Measurements from ENCODE around the gene EXOSC5. TPM values are rescaled to one million over a fixed set of nuclear protein-coding genes. Genes with fewer than 3 reads are reported as not detected.
A peak's percentile ranks its signal among the peaks of the same experiment; 100 is the strongest.
"Not testable (repeated sequence)": the region's sequence is repeated elsewhere in the genome, so short reads cannot be mapped to it uniquely, and the experiment has no call there.

The EXOSC5 gene
- total and polyA plus RNA-seq, 9 of the 15 experiments (the other 6 are each of a cell fraction or from before 2014, with no cell fraction given) = 10.9 to 75.5 (median 37.8) TPM

- H4K20me1 ChIP-seq (replicated peaks; ENCODE audit: control insufficient read depth, insufficient read depth, low read length); H3K9ac ChIP-seq (ENCODE audit: insufficient read depth in 1 of 2, low read depth in 2 of 2, low read length in 2 of 2); H3K4me3 ChIP-seq; FAIRE-seq; in situ Hi-C loops (cut with MboI); intact Hi-C loops (cut with micrococcal nuclease); H3K4me2 ChIP-seq (ENCODE audit: insufficient read depth, low read length); H2AFZ ChIP-seq (ENCODE audit: low read depth, low read length); DNase-seq (ENCODE audit: extremely low read depth in 1 of 4, low spot score in 3 of 4); CTCF ChIA-PET (ENCODE audit: low intra/inter-chr PET ratio); H3K79me2 ChIP-seq (ENCODE audit: control insufficient read depth, insufficient read depth, low read length); H3K27me3 ChIP-seq (ENCODE audit: control insufficient read depth in 2 of 2, insufficient read depth in 2 of 2, low read length in 2 of 2); H3K9me1 ChIP-seq (ENCODE audit: control insufficient read depth, insufficient read depth, low read length); ATAC-seq; H3K9me3 ChIP-seq (replicated peaks; ENCODE audit: control insufficient read depth, insufficient read depth, low read depth, low read length); BruUV-seq (replicated peaks); H3K27ac ChIP-seq (ENCODE audit: extremely low read depth, low read depth, low read length): not testable (repeated sequence)
- POLR2A ChIA-PET = interaction anchor here (0.6 to 2.4 kb wide), 4 partner anchors 10 to 164 kb away, joined by 3 to 12 read pairs (median 8); partner anchors contain the start of genes B3GNT8 and BCKDHA
- H3K4me1 ChIP-seq (replicated peaks in 1 of 2; ENCODE audit: control insufficient read depth in 2 of 2, insufficient read depth in 2 of 2, low read length in 2 of 2) = peaks cover 7 to 12% of the 10 kb centered on the region in 2 experiments; a peak in 4 of 5 replicates
- WGBS (ENCODE audit: insufficient coverage, low coverage, missing lambda C conversion rate) = 74% methylated on average over 5 of the region's 5 CpGs
- H3K36me3 ChIP-seq (ENCODE audit: control insufficient read depth, insufficient read depth, low read length) = peaks cover 15% of the 10 kb centered on the region; the same call in 1 of the 3 replicates
Measured at GRCh38 chr19:41408846-41409245, 11.7 kb upstream of the EXOSC5 start.

GRCh38 chr19:41408256-41408655 is 11.1 kb upstream of the EXOSC5 start:
- peaks cover 7 to 12% of the 10 kb centered on the region in 2 experiments; a peak in 4 of 5 replicates for H3K4me1 ChIP-seq (replicated peaks in 1 of 2; ENCODE audit: control insufficient read depth in 2 of 2, insufficient read depth in 2 of 2, low read length in 2 of 2)
- H3K9ac ChIP-seq (ENCODE audit: insufficient read depth in 1 of 2, low read depth in 2 of 2, low read length in 2 of 2) = no peak overlapping the region
- no TSS peak for BruUV-seq (replicated peaks)
- POLR2A ChIA-PET = interaction anchor here (0.6 to 2.4 kb wide), 8 partner anchors 8 to 765 kb away, joined by 3 to 12 read pairs (median 4); partner anchors contain the start of genes B3GNT8 and BCKDHA
- H2AFZ ChIP-seq (ENCODE audit: low read depth, low read length) = no peak overlapping the region
- no peaks in the 10 kb centered on the region for H4K20me1 ChIP-seq (replicated peaks; ENCODE audit: control insufficient read depth, insufficient read depth, low read length)
- H3K9me1 ChIP-seq (ENCODE audit: control insufficient read depth, insufficient read depth, low read length) = no peaks in the 10 kb centered on the region
- H3K79me2 ChIP-seq (ENCODE audit: control insufficient read depth, insufficient read depth, low read length) = no peaks in the 10 kb centered on the region
- H3K27me3 ChIP-seq (ENCODE audit: control insufficient read depth in 2 of 2, insufficient read depth in 2 of 2, low read length in 2 of 2) = no peaks in the 10 kb centered on the region
- 30% methylated on average over 4 of the region's 4 CpGs for WGBS (ENCODE audit: insufficient coverage, low coverage, missing lambda C conversion rate)
- intact Hi-C loops (cut with micrococcal nuclease) (no loop called here), in situ Hi-C loops (cut with MboI) (no loop called here)
- TF ChIP-seq CTCF (IDR thresholded peaks at IDR 0.05 in 2 of 3, conservative IDR thresholded peaks at IDR 0.05 in 1 of 3; ENCODE audit: insufficient read depth in 2 of 3, low read depth in 1 of 3, low read length in 3 of 3) (peak; percentile 23 to 41 (median 38); a peak in 4 of 6 replicates), RHOXF2B (CRISPR knock-in tag; conservative IDR thresholded peaks at IDR 0.05) (no peak)
- no peak for FAIRE-seq
- peak; percentile 77 for ATAC-seq
- peaks cover 9% of the 10 kb centered on the region; the same call in 1 of the 3 replicates for H3K36me3 ChIP-seq (ENCODE audit: control insufficient read depth, insufficient read depth, low read length)
- peak in 1 of 4 experiments; percentile 40 for DNase-seq (ENCODE audit: extremely low read depth in 1 of 4, low spot score in 3 of 4)
- no peak overlapping the region for H3K4me2 ChIP-seq (ENCODE audit: insufficient read depth, low read length)
- no peak overlapping the region for H3K27ac ChIP-seq (ENCODE audit: extremely low read depth, low read depth, low read length)
- H3K9me3 ChIP-seq (replicated peaks; ENCODE audit: control insufficient read depth, insufficient read depth, low read depth, low read length) = no peaks in the 10 kb centered on the region
- CTCF ChIA-PET (ENCODE audit: low intra/inter-chr PET ratio) = no interaction called here
- H3K4me3 ChIP-seq = no peak overlapping the region
